Thyroid gland (tissue), 4 donors: ENCODE results near the gene CYP2B6. TPM values are rescaled to one million over a fixed set of nuclear protein-coding genes. Genes with fewer than 3 reads are reported as not detected.

ENCODE experiments used
- DNase-seq, 2 donors: peaks; one replicate each; pipeline ENCODE4 v3.0.0-alpha.2; 2019
- H3K27ac ChIP-seq, 3 donors: fragments of 200-600 bp; sonication (generic); 1 replicate in 2 of 3; 2 replicates in 1 of 3; pipeline ENCODE4 v1.5.1; 2016 to 2019; ENCODE audit warnings: mild to moderate bottlenecking in 1 of 3, moderate library complexity in 1 of 3
- H3K27me3 ChIP-seq: fragments of 200-600 bp; sonication (generic); one replicate; pipeline ENCODE4 v1.5.1; 2019
- H3K36me3 ChIP-seq, 2 donors: fragments of 200-600 bp; sonication (generic); one replicate each; pipeline ENCODE4 v1.5.1; 2016 to 2019
- H3K4me1 ChIP-seq, 2 donors: fragments of 200-600 bp; sonication (generic); one replicate each; pipeline ENCODE4 v1.5.1; 2017 to 2019
- H3K4me3 ChIP-seq, 3 donors: fragments of 200-600 bp; sonication (generic); replicated peaks in 1 of 3; 1 replicate in 2 of 3; 2 replicates in 1 of 3; pipeline ENCODE4 v1.5.1; 2016; ENCODE audit warnings: mild to moderate bottlenecking in 1 of 3
- H3K9me3 ChIP-seq: fragments of 200-600 bp; sonication (generic); one replicate; pipeline ENCODE4 v1.5.1; 2017
- CTCF ChIP-seq, 6 experiments: fragments of 200-600 bp in 3 of 6; fragments of 450-650 bp in 3 of 6; sonication (generic) in 3 of 6; IDR thresholded peaks; one replicate each; pipeline ENCODE4 v1.5.1; 2016 to 2019; ENCODE audit warnings: antibody characterized with exemption in 6 of 6, mild to moderate bottlenecking in 2 of 6, inconsistent platforms in 1 of 6, moderate library complexity in 1 of 6
- POLR2A ChIP-seq, 2 donors: fragments of 450-650 bp; IDR thresholded peaks; one replicate each; pipeline ENCODE4 v1.6.1; 2017; ENCODE audit warnings: antibody characterized with exemption in 2 of 2, mild to moderate bottlenecking in 2 of 2, moderate library complexity in 1 of 2
- WGBS, 2 donors: methylation state at CpG; one replicate each; pipeline ENCODE4 v1.1.5; 2017; 5-methylcytosine and 5-hydroxymethylcytosine counted together
- intact Hi-C: fragments of 100-400 bp; cut with DNase I; formaldehyde crosslinking; loops from one replicate; pipeline ENCODE4 v1.15.1; 2023
- total RNA-seq, 4 donors: library from RNA; depleted of rRNA; stranded (reverse); fragments of >200 nt; gene quantifications; one replicate each; pipeline ENCODE4 v1.2.3, GENCODE V29; 2016

Gene CYP2B6
- total RNA-seq, 4 donors from 2014 or later = not detected

GRCh38 chr19:41019346-41019745 is 28.3 kb downstream of the CYP2B6 start:
- DNase-seq = no peak
- no peak overlapping the region for H3K27ac ChIP-seq
- 40 to 49% methylated on average over 5 of the region's 5 CpGs for WGBS, 2 donors

GRCh38 chr19:41023193-41023592 is 32.1 kb downstream of the CYP2B6 start:
- TF ChIP-seq POLR2A (IDR thresholded peaks at IDR 0.05) (no peak), CTCF (IDR thresholded peaks at IDR 0.05) (no peak)
- no peaks in the 10 kb centered on the region for H3K36me3 ChIP-seq
- no peaks in the 10 kb centered on the region for H3K4me1 ChIP-seq
- no peaks in the 10 kb centered on the region for H3K27me3 ChIP-seq
- no peaks in the 10 kb centered on the region for H3K9me3 ChIP-seq
- intact Hi-C loops = no loop called here
- no peak overlapping the region for H3K27ac ChIP-seq
- no peak overlapping the region for H3K4me3 ChIP-seq
- 39 to 60% methylated on average over 2 of the region's 2 CpGs for WGBS, 2 donors
- DNase-seq = no peak

More at GRCh38 chr19:41019346-41019745, 28.3 kb downstream of the CYP2B6 start:
- intact Hi-C loops = no loop called here
- no peak for TF ChIP-seq CTCF (IDR thresholded peaks at IDR 0.05)
- TF ChIP-seq POLR2A (IDR thresholded peaks at IDR 0.05) = no peak
- Histone ChIP-seq H3K27me3 (no peaks in the 10 kb centered on the region), H3K4me3 (no peak overlapping the region), H3K36me3 (no peaks in the 10 kb centered on the region), H3K4me1 (no peaks in the 10 kb centered on the region), H3K9me3 (no peaks in the 10 kb centered on the region)

DNA sequence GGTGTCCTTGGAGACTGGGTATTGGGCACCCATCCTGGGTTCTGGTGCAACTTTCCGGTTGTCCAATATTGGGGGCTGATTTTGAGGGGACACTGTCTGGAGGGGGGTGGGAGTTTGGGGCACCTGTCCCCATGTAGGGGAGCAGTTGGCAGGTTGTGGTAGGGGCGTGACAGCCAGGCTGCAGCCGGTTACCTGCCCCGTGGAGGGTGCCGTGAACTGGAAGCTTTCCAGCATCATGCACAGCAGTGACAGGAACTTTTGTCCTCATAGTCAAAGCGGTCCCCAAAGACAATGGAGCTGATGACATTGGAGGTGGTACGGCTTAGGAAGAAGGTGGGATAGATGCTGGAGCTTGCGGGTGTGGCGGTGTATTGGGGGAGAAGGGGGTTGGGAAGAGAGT is 34.3 kb downstream of the CYP2B6 start:
- Histone ChIP-seq H3K4me3 (no peak overlapping the region), H3K27ac (no peak overlapping the region), H3K27me3 (no peaks in the 10 kb centered on the region), H3K36me3 (no peaks in the 10 kb centered on the region), H3K9me3 (no peaks in the 10 kb centered on the region), H3K4me1 (no peaks in the 10 kb centered on the region)
- WGBS, 2 donors = 68 to 81% methylated on average over 9 of the region's 9 CpGs
- DNase-seq = no peak
- intact Hi-C loops = no loop called here
- no peak for TF ChIP-seq CTCF (IDR thresholded peaks at IDR 0.05)

- DNase-seq = no peak
- TF ChIP-seq POLR2A (IDR thresholded peaks at IDR 0.05) = no peak
- H3K9me3 ChIP-seq = no peaks in the 10 kb centered on the region
- no peak overlapping the region for H3K27ac ChIP-seq
- no peaks in the 10 kb centered on the region for H3K27me3 ChIP-seq
- H3K4me1 ChIP-seq = no peaks in the 10 kb centered on the region
- intact Hi-C loops = no loop called here
- H3K36me3 ChIP-seq = no peaks in the 10 kb centered on the region
- H3K4me3 ChIP-seq = no peak overlapping the region
- whole genome bisulfite sequencing, 2 donors = 8 to 12% methylated on average over 31 to 32 of the region's 32 CpGs
Measured at GRCh38 chr19:41025871-41026270, 34.8 kb downstream of the CYP2B6 start.

- no peaks in the 10 kb centered on the region for H3K36me3 ChIP-seq
- no peak overlapping the region for H3K27ac ChIP-seq
- H3K4me1 ChIP-seq = no peaks in the 10 kb centered on the region
- H3K27me3 ChIP-seq = no peaks in the 10 kb centered on the region
- no peak overlapping the region for H3K4me3 ChIP-seq
- intact Hi-C loops = no loop called here
- TF ChIP-seq POLR2A (IDR thresholded peaks at IDR 0.05) (no peak), CTCF (IDR thresholded peaks at IDR 0.05) (no peak)
- 65 to 81% methylated on average over 4 to 6 of the region's 6 CpGs for WGBS, 2 donors
- H3K9me3 ChIP-seq = no peaks in the 10 kb centered on the region
- no peak for DNase-seq
Measured at GRCh38 chr19:41027273-41027967, 36.3 kb downstream of the CYP2B6 start.
